IPS DF 6.9 (cell line): ENCODE results near the gene C1QTNF7.

Experiments
- DNase-seq: peaks from one replicate; pipeline ENCODE4 v3.0.0-alpha.2; 2013; ENCODE audit warnings: low read depth, low spot score
- H3K27ac ChIP-seq: one replicate; pipeline ENCODE4 v1.5.1; 2013; ENCODE audit warnings: low read length, control low read depth
- H3K27me3 ChIP-seq: 2 replicates; pipeline ENCODE4 v1.6.1; 2013; ENCODE audit warnings: mild to moderate bottlenecking, low read length; ENCODE audit not compliant: control insufficient read depth, insufficient read depth
- H3K36me3 ChIP-seq: 2 replicates; pipeline ENCODE4 v1.6.1; 2013; ENCODE audit warnings: low read length; ENCODE audit not compliant: control insufficient read depth, insufficient read depth
- H3K4me1 ChIP-seq: 2 replicates; pipeline ENCODE4 v1.6.1; 2013; ENCODE audit warnings: low read length; ENCODE audit not compliant: control insufficient read depth, insufficient read depth
- H3K4me3 ChIP-seq: 2 replicates; pipeline ENCODE4 v1.5.1; 2013; ENCODE audit warnings: mild to moderate bottlenecking, low read length
- H3K9me3 ChIP-seq: 2 replicates; pipeline ENCODE4 v1.6.1; 2013; ENCODE audit warnings: low read length, inconsistent platforms; ENCODE audit not compliant: control insufficient read depth, insufficient read depth
- WGBS: extraction: QIAGEN DNeasy Blood & Tissue Kit; methylation state at CpG from one replicate; pipeline ENCODE4 v1.1.7; 2013; ENCODE audit warnings: mixed read lengths, missing lambda C conversion rate; ENCODE audit not compliant: insufficient read length, insufficient coverage; 5-methylcytosine and 5-hydroxymethylcytosine counted together

C1QTNF7 gene

DNA sequence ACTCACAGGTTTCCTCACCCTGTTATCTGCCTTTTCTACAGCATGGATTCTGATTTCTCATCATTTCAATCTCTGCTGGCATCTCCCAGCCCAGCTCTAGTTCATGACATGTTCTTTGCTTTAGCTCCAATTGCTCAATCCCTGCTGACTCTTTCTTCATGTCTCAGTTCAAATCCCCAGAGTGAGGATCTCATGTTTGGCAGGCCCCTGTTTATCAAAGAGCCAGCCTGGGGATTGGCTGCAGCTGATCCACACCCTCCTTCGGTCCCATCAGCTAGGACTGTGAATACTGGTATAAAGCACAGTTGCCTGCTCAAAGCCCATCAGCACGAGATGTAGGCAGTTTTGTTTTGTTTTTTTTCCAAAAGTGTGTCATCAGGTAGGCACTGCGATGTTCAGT, 27.5 kb downstream of the C1QTNF7 start:
- no peaks in the 10 kb centered on the region for H3K36me3 ChIP-seq
- no CpG with 5 or more reads among the region's 3 CpGs for WGBS
- no peak overlapping the region for H3K27ac ChIP-seq
- no peaks in the 10 kb centered on the region for H3K4me1 ChIP-seq
- no peaks in the 10 kb centered on the region for H3K9me3 ChIP-seq
- DNase-seq = no peak
- H3K27me3 ChIP-seq = no peaks in the 10 kb centered on the region
- no peak overlapping the region for H3K4me3 ChIP-seq

GRCh38 chr4:15457406-15458201, 29.8 kb downstream of the C1QTNF7 start:
- Histone ChIP-seq H3K4me1 (no peaks in the 10 kb centered on the region), H3K4me3 (no peak overlapping the region), H3K9me3 (no peaks in the 10 kb centered on the region), H3K27ac (no peak overlapping the region), H3K36me3 (no peaks in the 10 kb centered on the region), H3K27me3 (no peaks in the 10 kb centered on the region)
- DNase-seq = no peak
- WGBS = no CpG with 5 or more reads among the region's 7 CpGs

- WGBS = no CpG with 5 or more reads among the region's 2 CpGs
- H3K4me1 ChIP-seq = no peaks in the 10 kb centered on the region
- no peaks in the 10 kb centered on the region for H3K27me3 ChIP-seq
- no peaks in the 10 kb centered on the region for H3K36me3 ChIP-seq
- H3K27ac ChIP-seq = no peak overlapping the region
- DNase-seq = no peak
- H3K9me3 ChIP-seq = no peaks in the 10 kb centered on the region
- H3K4me3 ChIP-seq = no peak overlapping the region
Measured at GRCh38 chr4:15458616-15459015, 30.8 kb downstream of the C1QTNF7 start.

- Histone ChIP-seq H3K36me3 (no peaks in the 10 kb centered on the region), H3K27me3 (no peaks in the 10 kb centered on the region), H3K4me1 (no peaks in the 10 kb centered on the region), H3K27ac (no peak overlapping the region), H3K9me3 (no peaks in the 10 kb centered on the region), H3K4me3 (no peak overlapping the region)
- DNase-seq = no peak
Measured at GRCh38 chr4:15459706-15460105, 31.9 kb downstream of the C1QTNF7 start.

- no CpG with 5 or more reads among the region's 1 CpG for WGBS
- Histone ChIP-seq H3K4me3 (no peak overlapping the region), H3K27me3 (no peaks in the 10 kb centered on the region), H3K9me3 (no peaks in the 10 kb centered on the region), H3K4me1 (peaks cover 1% of the 10 kb centered on the region; the same call in 1 of the 2 replicates), H3K27ac (no peak overlapping the region), H3K36me3 (no peaks in the 10 kb centered on the region)
- DNase-seq = no peak
Measured at GRCh38 chr4:15466596-15466995, 38.8 kb downstream of the C1QTNF7 start.

- no CpG with 5 or more reads among the region's 14 CpGs for WGBS
- H3K36me3 ChIP-seq = no peaks in the 10 kb centered on the region
- H3K4me3 ChIP-seq = peak within 1 kb of the TSS; percentile 19; the same call in 1 of the 2 replicates
- H3K4me1 ChIP-seq = peaks cover 1% of the 10 kb centered on the region; the same call in 1 of the 2 replicates
- no peaks in the 10 kb centered on the region for H3K9me3 ChIP-seq
- DNase-seq = no peak
- H3K27me3 ChIP-seq = no peaks in the 10 kb centered on the region
- H3K27ac ChIP-seq = no peak within 1 kb of the TSS
Measured at GRCh38 chr4:15469402-15470127, 41.7 kb downstream of the C1QTNF7 start, which contains the start of gene CC2D2A. Gene CC2D2A, plus strand, starts transcription at chr4:15469882. Its CDS starts 6,051 bp downstream, at chr4:15475933.

GRCh38 chr4:15470128-15470475, 42.3 kb downstream of the C1QTNF7 start:
- H3K27me3 ChIP-seq = no peaks in the 10 kb centered on the region
- H3K4me3 ChIP-seq = peak overlapping the region; percentile 19; the same call in 1 of the 2 replicates
- H3K4me1 ChIP-seq = peaks cover 1% of the 10 kb centered on the region; the same call in 1 of the 2 replicates
- DNase-seq = no peak
- no peaks in the 10 kb centered on the region for H3K9me3 ChIP-seq
- no CpG with 5 or more reads among the region's 3 CpGs for WGBS
- H3K36me3 ChIP-seq = no peaks in the 10 kb centered on the region
- H3K27ac ChIP-seq = no peak overlapping the region

GRCh38 chr4:15476396-15476795, 48.6 kb downstream of the C1QTNF7 start:
- H3K4me1 ChIP-seq = peaks cover 1% of the 10 kb centered on the region; the same call in 1 of the 2 replicates
- H3K27me3 ChIP-seq = no peaks in the 10 kb centered on the region; the same call in 1 of the 2 replicates
- H3K27ac ChIP-seq = no peak overlapping the region
- WGBS = no CpG with 5 or more reads among the region's 5 CpGs
- no peaks in the 10 kb centered on the region for H3K36me3 ChIP-seq
- H3K9me3 ChIP-seq = no peaks in the 10 kb centered on the region
- no peak overlapping the region for H3K4me3 ChIP-seq
- no peak for DNase-seq

GRCh38 chr4:15478724-15479088, 50.9 kb downstream of the C1QTNF7 start:
- H3K36me3 ChIP-seq = no peaks in the 10 kb centered on the region
- no peak overlapping the region for H3K27ac ChIP-seq
- no peaks in the 10 kb centered on the region; the same call in 1 of the 2 replicates for H3K27me3 ChIP-seq
- peaks cover 1% of the 10 kb centered on the region; the same call in 1 of the 2 replicates for H3K4me1 ChIP-seq
- H3K9me3 ChIP-seq = no peaks in the 10 kb centered on the region
- DNase-seq = no peak
- H3K4me3 ChIP-seq = no peak overlapping the region
- no CpG with 5 or more reads among the region's 5 CpGs for WGBS

DNA sequence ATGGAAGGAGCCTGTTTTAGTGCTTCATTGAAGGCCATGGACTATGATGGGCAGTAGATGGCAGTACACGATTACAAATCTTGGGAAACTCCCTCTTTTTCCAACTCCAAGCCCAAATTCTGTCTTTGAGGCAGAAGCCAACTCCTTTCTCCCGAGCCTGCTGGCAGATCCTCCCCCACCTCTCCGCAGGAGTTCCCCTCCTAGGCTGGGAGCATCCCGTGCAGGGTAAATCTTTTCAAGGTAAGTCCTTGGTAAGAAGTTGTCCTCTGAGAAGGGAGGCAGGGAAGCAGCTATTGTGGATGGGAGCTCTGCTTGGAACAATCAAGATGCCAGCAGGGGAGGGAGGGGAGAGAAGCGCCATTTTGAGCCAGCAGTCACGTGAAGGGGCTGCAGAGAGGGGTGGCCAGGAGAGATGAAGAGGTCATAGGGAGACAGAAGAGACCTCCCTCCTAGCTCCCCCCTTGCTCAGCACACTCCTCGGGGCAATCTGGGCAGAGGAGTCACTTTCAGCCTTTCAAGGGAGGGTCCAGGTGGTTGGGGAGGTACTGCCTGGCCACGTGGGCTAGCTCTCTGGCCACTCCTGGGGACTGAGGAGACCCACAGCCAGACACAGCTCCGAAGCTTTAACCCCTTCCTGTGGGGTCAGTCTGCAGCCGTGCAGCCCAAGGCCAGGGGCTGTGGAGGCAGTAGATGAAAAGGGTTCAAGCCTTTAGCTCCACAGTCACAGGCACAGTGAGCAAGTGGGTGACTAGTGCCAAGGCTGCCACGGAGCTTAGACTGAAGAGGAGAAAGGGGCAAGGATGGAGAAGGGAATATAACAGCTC, 51.5 kb downstream of the C1QTNF7 start:
- Histone ChIP-seq H3K27me3 (no peaks in the 10 kb centered on the region; the same call in 1 of the 2 replicates), H3K4me3 (peak overlapping the region; percentile 46; the same call in 1 of the 2 replicates), H3K36me3 (no peaks in the 10 kb centered on the region), H3K9me3 (no peaks in the 10 kb centered on the region), H3K4me1 (peaks cover 1% of the 10 kb centered on the region; the same call in 1 of the 2 replicates), H3K27ac (no peak overlapping the region)
- WGBS = no CpG with 5 or more reads among the region's 11 CpGs
- peak; percentile 70 for DNase-seq
